ENCODE results near the gene DARS1.

The DARS1 gene

GRCh38 chr2:135949451-135950234 lies 35.8 kb downstream of the DARS1 start:
- no peak overlapping the region for H3K4me2 ChIP-seq (ENCODE audit: low read length)

GRCh38 chr2:135948642-135949355 lies 36.6 kb downstream of the DARS1 start:
- TF ChIP-seq CTCF (IDR thresholded peaks at IDR 0.05; ENCODE audit: low read length): no peak
- no peak for TF ChIP-seq EZH2 (IDR thresholded peaks at IDR 0.05; ENCODE audit: borderline replicate concordance, low read length)
- Histone ChIP-seq H3K4me3 (ENCODE audit: low read depth, low read length, poor library complexity, severe bottlenecking) (no peak overlapping the region), H3K4me1 (ENCODE audit: insufficient read depth, low read length, severe bottlenecking) (peaks cover 4% of the 10 kb centered on the region), H2AFZ (ENCODE audit: low read length) (no peak overlapping the region), H3K79me2 (ENCODE audit: insufficient read depth, low read length) (peaks cover 43% of the 10 kb centered on the region), H3K9ac (ENCODE audit: low read length) (no peak overlapping the region), H3K27ac (ENCODE audit: low read depth, low read length, poor library complexity, severe bottlenecking) (no peak overlapping the region), H3K36me3 (ENCODE audit: insufficient read depth, low read length) (peaks cover 74% of the 10 kb centered on the region), H4K20me1 (ENCODE audit: insufficient read depth, low read length) (no peaks in the 10 kb centered on the region), H3K9me3 (ENCODE audit: low read length) (no peaks in the 10 kb centered on the region), H3F3A (ENCODE audit: insufficient read depth, low read length) (no peaks in the 10 kb centered on the region), H3K4me2 (ENCODE audit: low read length) (no peak overlapping the region), H3K27me3 (ENCODE audit: insufficient read depth, low read length) (no peaks in the 10 kb centered on the region), H3K9me2 (ENCODE audit: low read depth, low read length) (no peaks in the 10 kb centered on the region)

More at GRCh38 chr2:135949451-135950234, 35.8 kb downstream of the DARS1 start:
- H3K9me3 ChIP-seq (ENCODE audit: low read length): no peaks in the 10 kb centered on the region
- no peak for TF ChIP-seq EZH2 (IDR thresholded peaks at IDR 0.05; ENCODE audit: borderline replicate concordance, low read length)
- TF ChIP-seq CTCF (IDR thresholded peaks at IDR 0.05; ENCODE audit: low read length): no peak
- no peaks in the 10 kb centered on the region for H3F3A ChIP-seq (ENCODE audit: insufficient read depth, low read length)
- peaks cover 70% of the 10 kb centered on the region for H3K36me3 ChIP-seq (ENCODE audit: insufficient read depth, low read length)
- no peaks in the 10 kb centered on the region for H4K20me1 ChIP-seq (ENCODE audit: insufficient read depth, low read length)
- peaks cover 4% of the 10 kb centered on the region for H3K4me1 ChIP-seq (ENCODE audit: insufficient read depth, low read length, severe bottlenecking)
- H3K9me2 ChIP-seq (ENCODE audit: low read depth, low read length): no peaks in the 10 kb centered on the region
- peaks cover 48% of the 10 kb centered on the region for H3K79me2 ChIP-seq (ENCODE audit: insufficient read depth, low read length)
- no peak overlapping the region for H3K9ac ChIP-seq (ENCODE audit: low read length)
- no peak overlapping the region for H3K27ac ChIP-seq (ENCODE audit: low read depth, low read length, poor library complexity, severe bottlenecking)
- no peak overlapping the region for H3K4me3 ChIP-seq (ENCODE audit: low read depth, low read length, poor library complexity, severe bottlenecking)
- no peaks in the 10 kb centered on the region for H3K27me3 ChIP-seq (ENCODE audit: insufficient read depth, low read length)
- H2AFZ ChIP-seq (ENCODE audit: low read length): no peak overlapping the region

GRCh38 chr2:135948141-135948540 lies 37.3 kb downstream of the DARS1 start:
- Histone ChIP-seq H3K9me2 (ENCODE audit: low read depth, low read length) (no peaks in the 10 kb centered on the region), H3K4me1 (ENCODE audit: insufficient read depth, low read length, severe bottlenecking) (peaks cover 4% of the 10 kb centered on the region), H2AFZ (ENCODE audit: low read length) (no peak overlapping the region), H3K27me3 (ENCODE audit: insufficient read depth, low read length) (no peaks in the 10 kb centered on the region), H3K79me2 (ENCODE audit: insufficient read depth, low read length) (peaks cover 43% of the 10 kb centered on the region), H3F3A (ENCODE audit: insufficient read depth, low read length) (no peaks in the 10 kb centered on the region), H3K9me3 (ENCODE audit: low read length) (no peaks in the 10 kb centered on the region), H3K36me3 (ENCODE audit: insufficient read depth, low read length) (peaks cover 76% of the 10 kb centered on the region), H3K27ac (ENCODE audit: low read depth, low read length, poor library complexity, severe bottlenecking) (no peak overlapping the region), H3K4me2 (ENCODE audit: low read length) (no peak overlapping the region), H4K20me1 (ENCODE audit: insufficient read depth, low read length) (no peaks in the 10 kb centered on the region), H3K4me3 (ENCODE audit: low read depth, low read length, poor library complexity, severe bottlenecking) (no peak overlapping the region), H3K9ac (ENCODE audit: low read length) (no peak overlapping the region)
- TF ChIP-seq CTCF (IDR thresholded peaks at IDR 0.05; ENCODE audit: low read length) (no peak), EZH2 (IDR thresholded peaks at IDR 0.05; ENCODE audit: borderline replicate concordance, low read length) (no peak)
